Kidney glomerular epithelial cell (primary cell): ENCODE measurements around the gene PCNX2.
"Not testable (repeated sequence)": the region's sequence is repeated elsewhere in the genome, so short reads cannot be mapped to it uniquely, and the experiment has no call there.

Experiments used
- DNase-seq: peaks from one replicate; lab custom pipeline; 2025; lab: John Stamatoyannopoulos, UW

PCNX2 gene

DNA sequence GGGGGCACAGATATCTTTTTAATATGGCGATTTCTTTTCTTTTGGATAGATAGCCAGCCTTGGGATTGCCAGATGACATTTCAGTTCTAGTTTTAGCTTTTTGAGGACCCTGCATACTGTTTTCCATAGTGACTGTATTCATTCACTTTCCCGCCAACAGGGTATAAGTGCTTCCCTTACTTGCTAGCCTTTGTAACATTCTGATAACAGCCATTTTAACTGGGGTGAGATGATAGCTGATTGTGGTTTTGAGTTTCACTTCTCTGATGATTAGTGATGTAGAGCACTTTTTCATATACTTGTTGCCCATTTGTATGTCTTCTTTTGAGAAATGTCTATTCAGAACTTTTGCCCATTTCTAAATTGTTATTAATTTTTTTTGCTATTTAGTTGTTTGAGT is 193.2 kb downstream of the PCNX2 start:
- DNase-seq: no peak

DNA sequence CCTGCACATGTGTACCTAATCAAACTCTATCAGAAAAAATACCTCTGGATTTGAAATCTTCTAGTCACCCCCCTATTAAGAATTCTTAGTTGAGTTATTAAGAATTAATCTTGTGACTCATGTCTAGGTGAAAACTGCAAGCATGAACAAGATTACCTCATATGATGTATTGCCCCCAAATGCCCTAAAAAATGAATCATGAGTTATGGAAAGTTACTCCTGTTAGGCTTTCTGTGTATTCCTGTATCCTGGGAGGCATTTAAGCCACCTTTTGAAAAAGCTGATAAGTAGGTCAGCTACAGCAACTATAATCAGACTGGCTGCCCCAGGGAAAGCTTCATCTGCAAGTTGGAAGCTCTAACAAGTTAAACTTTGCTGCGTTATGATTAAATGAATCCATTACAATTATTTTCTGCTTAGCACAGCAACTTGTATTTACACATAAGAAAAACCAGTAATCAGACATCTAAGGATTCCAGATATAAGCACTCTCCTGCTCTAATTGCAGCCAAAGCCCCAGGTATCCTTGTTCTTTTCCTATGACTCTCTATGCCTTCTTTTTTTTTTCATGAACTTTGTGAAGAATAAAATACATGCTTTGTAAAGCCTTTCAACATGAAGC is 197.5 kb downstream of the PCNX2 start:
- DNase-seq: peak; percentile 95

DNA sequence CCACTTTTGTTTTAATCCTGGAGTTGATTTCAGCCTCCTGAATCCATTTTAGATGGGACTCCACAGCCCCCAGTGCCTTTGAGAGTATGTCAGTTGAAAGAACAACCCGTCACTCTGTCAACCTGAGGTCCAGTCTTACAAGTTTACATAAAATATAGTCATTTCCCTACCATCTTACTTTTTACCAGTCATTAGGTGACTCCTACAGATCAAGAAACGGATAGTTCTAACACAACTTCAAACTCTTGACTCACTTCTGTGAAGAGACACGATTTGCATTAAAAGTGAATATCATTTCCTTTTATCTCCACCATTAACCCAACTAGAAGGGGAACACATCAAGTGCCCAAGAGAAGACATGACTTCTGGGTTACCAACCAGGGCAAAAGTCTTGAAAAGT is 198.0 kb downstream of the PCNX2 start:
- peak; percentile 71 for DNase-seq

DNA sequence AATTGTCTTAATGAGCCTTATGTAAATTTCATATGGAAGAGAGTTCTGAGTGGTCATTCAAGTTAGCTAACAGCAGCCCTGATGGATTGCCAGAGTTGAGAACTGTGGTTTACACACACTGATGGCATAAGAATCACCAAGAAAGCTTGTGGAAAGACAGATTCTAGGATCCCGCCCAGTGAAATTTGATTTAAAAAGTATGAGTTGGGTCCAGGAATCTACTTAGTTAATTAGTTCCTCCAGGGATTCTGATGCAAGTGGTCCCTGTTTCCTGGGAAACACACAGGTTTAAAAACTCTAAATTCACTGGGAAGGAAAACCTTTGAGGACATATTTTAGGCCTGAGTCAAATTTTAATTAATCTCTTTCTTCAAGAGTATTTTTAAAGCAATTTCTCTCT is 200.8 kb downstream of the PCNX2 start:
- DNase-seq: no peak

DNA sequence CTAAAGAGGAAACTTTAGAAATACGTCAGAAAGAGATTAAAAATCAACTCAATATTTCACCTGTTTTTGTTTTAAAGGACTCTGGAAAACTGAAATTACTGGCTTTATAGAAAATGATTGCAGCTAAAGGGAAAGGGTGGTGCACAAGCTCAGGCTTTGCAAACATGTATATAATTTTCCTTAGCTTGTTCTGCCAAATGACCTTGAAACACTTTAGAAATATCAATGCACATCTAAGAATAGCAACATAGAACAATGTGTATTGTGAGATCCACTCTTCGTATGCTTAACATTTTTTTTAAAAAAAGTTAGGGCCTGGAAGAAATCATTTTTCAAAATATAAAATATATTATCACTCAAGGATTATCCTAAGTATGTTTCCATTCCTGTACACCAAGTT is 201.3 kb downstream of the PCNX2 start:
- no peak for DNase-seq

DNA sequence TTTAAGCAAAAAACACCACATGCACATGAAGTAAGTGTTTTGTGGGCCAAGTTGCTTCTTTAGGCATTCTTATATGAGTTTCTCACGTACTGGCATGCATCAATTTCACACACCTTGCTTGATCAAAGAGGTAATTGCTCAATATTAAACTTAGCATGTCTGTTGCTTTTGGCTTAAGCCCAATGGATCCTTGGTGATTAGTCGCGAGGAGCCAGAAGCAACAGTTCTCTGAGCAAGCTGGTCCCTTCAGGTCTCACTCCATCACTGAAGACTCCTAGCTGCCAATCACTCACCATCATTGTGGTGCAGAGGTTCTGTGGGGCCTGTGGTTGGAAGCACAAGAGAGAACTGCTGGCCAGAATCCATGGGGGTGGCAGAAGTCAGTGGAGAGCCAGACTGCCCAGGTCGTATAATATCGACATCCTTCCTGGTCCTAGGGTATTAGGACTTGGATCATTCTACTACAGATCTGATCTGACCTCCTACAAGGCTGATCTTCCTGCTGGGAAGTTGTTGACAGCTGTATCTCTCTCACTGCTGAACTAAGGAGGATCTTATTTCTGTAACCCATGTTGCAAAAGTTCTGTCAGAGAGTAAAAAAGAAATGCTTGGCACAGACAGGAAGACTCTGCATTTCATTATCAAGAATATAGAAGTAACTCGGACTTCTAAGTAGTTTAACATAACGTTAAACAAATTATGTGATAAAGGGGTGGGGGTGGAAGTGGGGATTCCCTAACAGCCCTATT is 204.6 kb downstream of the PCNX2 start:
- peak; percentile 16 for DNase-seq

DNA sequence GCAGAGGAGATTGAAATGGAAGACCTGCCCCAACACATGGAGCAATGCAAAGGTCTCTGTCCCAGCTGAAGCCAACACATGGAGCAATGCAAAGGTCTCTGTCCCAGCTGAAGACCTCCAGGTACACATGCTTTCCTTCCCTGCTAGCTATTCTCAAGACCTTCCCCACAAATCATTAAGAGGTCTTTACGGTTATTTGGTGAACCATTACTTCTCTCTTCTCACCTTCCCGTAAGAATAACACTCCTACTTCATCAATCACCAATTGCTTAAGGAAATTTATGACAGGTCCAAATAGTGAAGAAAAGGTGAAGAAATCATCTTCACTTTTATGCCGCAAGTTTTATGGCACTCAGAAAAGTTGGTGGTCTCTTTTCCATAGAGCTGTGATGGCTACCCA is 206.3 kb downstream of the PCNX2 start:
- no peak for DNase-seq

DNA sequence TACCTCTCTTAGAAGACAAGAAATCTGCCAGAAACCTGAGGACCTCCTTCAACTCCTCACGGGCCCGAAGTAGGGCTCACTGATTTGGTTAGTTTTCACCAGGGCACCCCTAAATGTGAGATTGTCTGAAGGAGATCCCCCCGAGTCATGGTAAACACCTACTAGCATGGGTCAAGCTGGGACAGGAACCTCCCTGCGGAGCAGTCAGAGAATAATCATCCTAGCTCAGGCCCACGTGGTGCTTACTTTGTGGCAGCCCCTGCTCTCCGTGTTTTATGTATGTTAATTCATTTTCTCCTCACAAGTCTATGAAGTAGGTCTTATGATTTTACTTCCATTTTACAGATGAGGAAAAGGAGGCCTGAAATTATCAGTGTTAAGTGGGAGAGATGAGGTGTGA is 206.9 kb downstream of the PCNX2 start:
- no peak for DNase-seq

DNA sequence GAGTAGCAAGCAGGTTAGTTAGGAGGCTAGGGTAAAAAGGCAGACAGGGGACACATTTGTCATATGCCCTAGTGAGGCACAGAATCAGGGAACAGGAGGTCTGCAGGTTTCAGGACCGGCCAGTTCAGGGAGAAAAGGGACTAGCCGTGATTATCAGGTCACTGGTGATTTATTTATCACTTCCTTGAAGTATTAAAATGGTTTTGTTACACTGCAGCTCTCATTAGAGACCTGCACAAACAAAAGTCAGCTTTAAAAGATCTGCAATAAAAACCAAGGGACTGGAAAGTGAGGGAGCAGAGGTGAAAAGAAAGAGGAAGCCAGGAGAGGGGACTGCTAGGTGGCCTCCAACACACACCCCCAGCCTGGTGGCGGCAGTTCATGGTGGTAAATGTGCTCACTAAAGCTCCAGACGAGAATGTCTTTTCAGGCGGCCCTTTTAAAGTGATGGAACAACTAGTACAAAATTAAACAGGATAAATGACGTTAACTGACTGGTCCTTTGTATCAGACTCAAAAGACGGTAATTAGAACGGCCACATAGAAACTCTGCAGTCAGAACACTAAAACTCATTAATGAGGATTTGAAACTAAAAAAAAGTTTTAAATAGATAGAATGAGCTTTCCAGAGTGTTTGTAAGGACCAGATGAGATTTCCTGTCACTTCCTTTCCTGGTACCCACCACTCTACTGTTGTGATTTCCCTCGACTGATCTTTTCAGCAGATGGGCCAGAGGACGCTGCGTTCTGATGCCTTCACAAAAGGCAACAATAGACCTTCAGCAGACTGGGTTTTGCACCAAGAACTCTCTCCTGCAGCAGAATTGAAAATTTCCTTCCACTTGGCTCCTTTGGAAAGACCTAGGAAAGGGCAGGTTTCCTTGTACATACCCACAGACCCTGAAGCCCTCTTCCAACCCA is 208.3 kb downstream of the PCNX2 start:
- no peak for DNase-seq

DNA sequence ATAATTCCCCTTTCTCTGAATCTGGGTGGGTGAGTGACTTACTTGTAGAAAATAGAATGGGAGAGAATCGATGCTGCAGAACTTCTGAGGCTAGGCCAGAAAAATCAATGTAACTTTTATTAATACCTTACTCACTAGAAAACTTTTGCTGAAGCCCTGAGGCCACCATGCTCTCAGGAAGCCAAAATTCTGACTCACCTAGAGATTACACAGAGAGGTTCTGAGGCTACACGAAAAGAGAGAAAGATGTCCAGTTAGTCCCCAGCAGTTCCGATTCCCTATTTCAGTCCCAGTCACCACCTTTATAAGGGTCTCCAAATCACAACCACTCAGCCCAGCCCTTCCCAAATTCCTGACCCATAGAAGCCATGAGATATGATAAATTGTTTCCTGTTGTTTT is 210.0 kb downstream of the PCNX2 start:
- DNase-seq: no peak

DNA sequence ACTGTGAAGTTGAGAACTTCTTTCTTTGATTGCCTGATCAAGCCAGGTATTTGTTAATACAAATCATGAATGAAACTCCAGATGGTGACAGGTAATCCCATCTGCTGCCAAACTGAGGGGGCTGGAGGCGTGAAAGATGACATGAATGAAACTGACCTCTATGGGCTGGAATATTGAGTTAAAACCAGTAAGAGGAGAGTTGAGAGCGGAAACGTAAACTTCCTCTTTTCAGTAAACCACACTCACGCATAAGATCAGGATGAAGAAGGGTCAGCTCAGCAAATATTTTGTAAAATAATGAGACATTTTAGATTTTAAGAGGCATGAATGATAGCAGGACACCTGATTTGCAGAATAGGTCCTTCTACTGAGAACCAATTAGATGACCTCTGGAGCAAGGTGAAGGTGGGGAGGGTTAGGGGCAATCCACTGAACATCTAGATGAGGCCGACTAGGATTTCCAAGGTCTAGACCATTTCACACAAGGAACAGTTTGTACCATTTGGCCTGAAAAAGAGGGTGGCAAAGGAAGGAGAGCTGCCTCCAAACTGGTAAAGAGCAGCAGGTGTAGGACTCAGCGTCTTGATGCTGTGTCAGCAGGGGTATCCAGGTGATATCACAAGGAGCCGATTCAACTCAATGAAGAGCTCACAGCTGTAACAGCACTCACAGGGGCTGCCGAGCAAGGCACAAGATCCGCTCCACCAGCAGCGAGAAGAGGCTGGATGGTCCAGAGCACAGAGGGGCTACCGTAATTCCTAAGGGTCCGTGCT is 212.6 kb downstream of the PCNX2 start:
- DNase-seq: no peak

DNA sequence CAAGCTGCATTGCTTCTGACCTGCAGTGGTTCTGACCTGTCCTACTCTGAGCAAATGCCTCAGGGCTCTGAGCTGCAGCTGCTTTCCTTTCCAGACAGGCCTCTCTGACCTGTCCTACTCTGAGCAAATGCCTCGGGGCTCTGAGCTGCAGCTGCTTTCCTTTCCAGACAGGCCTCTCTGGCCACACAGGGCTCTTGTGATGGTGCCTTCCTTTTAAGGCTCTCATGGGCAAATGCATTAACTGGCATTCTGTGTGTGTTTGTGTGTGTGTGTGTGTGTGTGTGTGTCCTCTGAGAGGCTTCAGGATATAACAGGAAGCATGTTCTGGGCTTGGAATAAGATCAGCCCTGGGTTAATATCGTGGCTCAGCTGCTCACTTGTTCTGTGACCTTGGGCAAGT is 213.8 kb downstream of the PCNX2 start:
- DNase-seq: no peak

DNA sequence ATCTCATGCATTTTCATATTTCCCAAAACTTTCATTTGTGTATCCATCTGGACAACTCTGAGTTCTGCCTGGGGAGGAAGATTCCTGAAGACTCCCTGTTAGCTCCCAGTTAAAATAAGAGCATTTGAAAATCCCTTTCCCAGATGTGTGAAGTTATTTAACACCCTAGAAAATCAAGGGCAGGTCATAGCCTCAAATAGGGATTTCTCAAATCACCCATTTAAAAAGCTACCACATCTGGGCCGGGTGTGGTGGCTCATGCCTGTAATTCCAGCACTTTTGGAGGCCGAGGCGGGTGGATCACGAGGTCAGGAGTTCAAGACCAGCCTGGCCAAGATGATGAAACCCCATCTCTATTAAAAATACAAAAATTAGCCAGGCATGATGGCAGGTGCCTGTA is 214.7 kb downstream of the PCNX2 start:
- DNase-seq: not testable (repeated sequence)

DNA sequence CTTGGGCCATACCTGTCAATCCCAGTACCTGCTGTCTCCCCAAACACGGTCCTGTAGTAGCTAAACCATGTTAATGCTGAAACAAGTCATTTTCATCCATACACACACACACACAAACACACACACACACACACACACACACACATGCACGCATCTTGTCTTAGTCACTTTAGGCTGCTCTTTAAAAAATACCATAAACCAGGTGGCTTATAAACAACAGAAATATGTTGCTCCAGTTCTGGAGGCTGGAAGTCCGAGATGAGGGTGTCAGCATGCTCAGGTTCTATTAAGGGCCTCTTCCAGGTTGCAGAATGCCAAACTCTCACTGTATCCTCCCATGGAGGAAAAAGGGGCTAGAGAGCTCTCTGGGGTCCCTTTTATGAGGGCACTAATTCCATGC is 215.2 kb downstream of the PCNX2 start:
- no peak for DNase-seq

DNA sequence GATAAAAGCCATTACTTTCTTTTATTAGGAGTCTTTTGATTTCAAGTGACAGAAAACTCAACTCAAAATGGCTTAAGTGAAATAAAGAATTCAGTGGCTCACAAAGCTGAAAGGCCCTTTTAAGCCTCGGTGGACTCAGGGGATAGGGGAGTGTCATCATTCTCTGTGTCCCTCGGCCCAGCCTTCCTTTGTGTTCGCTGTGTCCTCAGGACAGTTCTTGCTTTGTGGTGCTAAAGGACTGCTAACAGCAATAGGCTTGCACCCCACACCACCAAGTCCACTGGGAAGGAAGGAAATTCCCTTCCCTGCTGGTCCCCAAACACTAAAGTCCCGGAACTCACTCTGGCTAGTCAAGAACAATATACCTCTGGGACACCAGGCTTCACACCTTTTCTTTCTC is 216.0 kb downstream of the PCNX2 start:
- no peak for DNase-seq

DNA sequence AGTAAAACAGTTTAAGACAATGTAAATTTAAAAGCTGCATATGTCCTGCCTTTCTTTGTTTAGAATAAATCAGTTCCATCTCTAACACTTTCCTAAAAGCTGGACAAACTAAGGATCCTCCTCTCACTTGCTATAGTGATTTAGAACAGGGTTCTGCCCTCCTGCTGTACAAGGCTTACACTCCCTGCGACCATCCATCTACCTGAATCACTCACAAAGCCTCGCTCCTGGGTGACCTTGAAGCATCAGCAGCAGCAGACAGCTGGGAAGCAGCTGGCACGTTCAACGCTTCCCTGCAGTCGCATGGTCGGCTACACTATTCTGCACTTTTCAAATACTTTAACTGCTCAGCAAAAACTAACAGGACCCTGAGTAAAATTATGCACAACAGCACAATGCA is 217.1 kb downstream of the PCNX2 start:
- DNase-seq: no peak

DNA sequence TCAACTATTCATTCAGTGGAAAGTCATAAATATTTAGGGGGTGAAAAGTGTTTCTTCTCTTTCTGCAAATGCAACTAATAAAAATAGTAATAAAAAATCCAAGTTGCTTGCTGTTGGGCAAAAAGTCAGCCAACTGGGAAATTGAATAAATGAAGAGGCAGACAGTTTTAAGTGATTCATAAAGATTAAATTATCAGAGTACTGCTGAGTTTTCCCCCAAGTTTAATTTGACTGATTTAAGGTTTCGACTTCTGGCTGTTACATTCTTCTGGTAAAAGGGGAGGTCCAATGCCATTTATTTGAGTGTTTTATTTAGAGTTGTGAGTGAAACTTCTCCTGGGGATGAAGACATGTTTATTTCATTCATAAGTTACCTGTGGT is 219.6 kb downstream of the PCNX2 start:
- peak; percentile 9 for DNase-seq

DNA sequence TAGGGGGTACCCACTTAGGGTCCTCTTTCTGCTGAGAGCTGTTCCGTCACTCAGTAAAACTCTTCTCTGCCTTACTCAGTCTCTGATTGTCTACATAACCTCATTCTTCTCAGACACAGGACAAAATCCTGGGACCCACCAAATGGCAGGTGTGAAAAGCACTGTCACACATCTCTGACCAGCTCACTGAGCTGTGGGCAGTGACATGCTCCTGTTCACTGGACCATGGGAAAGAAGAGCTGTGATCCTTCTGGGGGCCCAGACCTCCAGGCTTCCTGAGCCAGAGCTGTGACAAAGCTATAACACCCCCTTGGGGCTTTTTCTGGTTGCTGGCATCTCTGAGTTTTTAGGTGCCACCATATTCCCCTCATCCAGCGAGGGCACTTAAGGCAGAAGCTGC is 229.4 kb downstream of the PCNX2 start:
- DNase-seq: no peak

DNA sequence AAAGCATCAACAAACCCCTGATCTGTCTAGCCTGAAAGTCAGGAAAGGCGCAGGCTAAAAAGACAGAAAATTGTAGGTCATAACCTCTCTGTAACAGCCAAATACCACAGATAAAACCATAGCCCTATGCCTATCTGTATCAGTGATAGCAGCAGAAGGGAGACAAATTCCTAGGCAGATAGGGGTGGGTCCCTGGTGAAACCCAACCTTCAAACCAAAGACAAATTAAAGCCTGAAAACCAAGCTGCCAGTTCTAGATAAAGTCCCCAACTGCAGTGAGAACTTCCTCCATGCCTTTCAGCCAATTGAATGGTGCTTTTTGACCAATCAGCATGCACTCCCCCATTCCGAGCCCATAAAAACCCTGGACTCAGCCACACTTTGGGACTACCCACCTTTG is 229.8 kb downstream of the PCNX2 start:
- no peak for DNase-seq

DNA sequence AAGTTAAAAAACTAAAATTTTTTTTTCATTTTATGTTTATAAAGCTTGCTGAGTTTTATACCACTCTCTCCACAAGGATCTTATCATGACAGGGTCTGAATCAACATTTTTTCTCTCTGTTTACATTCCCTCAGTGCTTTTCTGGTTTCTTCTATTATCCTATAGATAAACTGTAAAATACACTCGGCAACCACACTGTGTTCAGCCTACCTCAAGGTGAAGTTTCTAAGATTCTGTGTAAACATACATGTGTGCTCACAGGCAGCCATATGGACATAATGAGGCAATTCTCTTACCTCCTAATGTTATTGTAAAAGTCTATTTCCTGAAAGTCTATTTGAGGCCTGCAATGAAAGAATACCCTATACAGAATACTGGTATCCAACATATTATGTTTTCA is 230.5 kb downstream of the PCNX2 start:
- no peak for DNase-seq

DNA sequence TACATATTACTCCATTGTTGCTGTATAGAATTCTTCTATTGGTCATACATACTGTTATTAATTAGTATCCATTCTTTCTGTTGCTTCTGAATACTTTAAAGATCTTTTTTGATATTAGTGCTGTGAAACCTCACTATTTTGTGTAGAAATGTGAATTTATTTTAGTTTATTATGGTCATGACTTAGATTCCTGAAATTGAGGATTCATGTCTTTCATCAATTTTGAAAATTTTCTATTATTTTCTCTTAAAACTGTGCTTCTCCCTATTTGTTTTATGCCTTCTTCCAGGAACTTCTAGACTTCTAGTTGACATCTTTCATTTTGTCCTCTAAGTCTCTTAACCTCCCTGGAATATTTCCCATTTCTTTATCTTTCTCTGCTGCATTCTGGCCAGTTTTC is 232.1 kb downstream of the PCNX2 start:
- DNase-seq: no peak

DNA sequence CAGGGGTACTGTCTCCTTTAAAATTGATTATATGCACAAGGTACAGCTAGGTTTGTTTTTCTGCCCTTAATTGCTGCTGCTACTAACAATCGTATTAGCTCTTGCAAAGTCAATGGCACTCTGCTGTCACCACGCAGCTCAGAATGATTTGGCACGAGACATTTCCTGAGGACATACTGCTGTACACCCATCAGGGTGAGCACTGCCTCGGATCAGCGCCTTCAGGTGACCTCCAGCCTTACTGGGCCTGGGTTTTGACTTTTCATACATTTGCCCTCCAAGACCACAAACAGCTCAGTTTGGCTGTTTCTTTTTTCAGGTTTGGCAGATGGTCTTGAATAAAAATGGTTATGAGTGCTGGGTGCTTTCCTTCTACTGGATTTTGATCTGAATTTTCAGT is 234.3 kb downstream of the PCNX2 start:
- DNase-seq: no peak
